Kidney (tissue), 14 donors: ENCODE data around the gene CAPRIN1. TPM values are rescaled to one million over a fixed set of nuclear protein-coding genes. Genes with fewer than 3 reads are reported as not detected.

Source experiments
- DNase-seq, 5 donors: peaks; one replicate each; pipeline ENCODE4 v3.0.0-alpha.2; 2013 to 2020
- FAIRE-seq: peaks from 2 replicates; lab custom pipeline; 2012; peaks lifted over from hg19 to GRCh38; lab: Jason Lieb, UNC
- H3K27ac ChIP-seq, 2 donors: one replicate each; pipeline ENCODE4 v1.7.0; 2013; ENCODE audit warnings: low read depth in 2 of 2, low read length in 2 of 2, inconsistent platforms in 1 of 2
- H3K27me3 ChIP-seq: one replicate; pipeline ENCODE4 v1.7.1; 2013; ENCODE audit warnings: low read length, inconsistent platforms; ENCODE audit not compliant: control insufficient read depth, insufficient read depth
- H3K36me3 ChIP-seq, 3 donors: one replicate each; pipeline versions ENCODE4 v1.7.0 to v1.7.1; 2013; ENCODE audit warnings: low read length in 3 of 3, control low read depth in 1 of 3, inconsistent platforms in 1 of 3; ENCODE audit not compliant: insufficient read depth in 3 of 3, control insufficient read depth in 2 of 3
- H3K4me1 ChIP-seq, 3 donors: one replicate each; pipeline versions ENCODE4 v1.7.0 to v1.7.1; 2013; ENCODE audit warnings: low read length in 3 of 3, inconsistent platforms in 1 of 3, low read depth in 1 of 3; ENCODE audit not compliant: control insufficient read depth in 2 of 3, insufficient read depth in 2 of 3
- H3K4me3 ChIP-seq, 3 donors: one replicate each; pipeline versions ENCODE4 v1.7.0 to v1.8.1; 2013; ENCODE audit warnings: low read length in 3 of 3, control low read depth in 1 of 3, inconsistent platforms in 1 of 3
- H3K9ac ChIP-seq, 3 donors: one replicate each; pipeline versions ENCODE4 v1.7.0 to v1.7.1; 2013; ENCODE audit warnings: low read length in 3 of 3, control low read depth in 1 of 3, inconsistent platforms in 1 of 3
- H3K9me3 ChIP-seq, 3 donors: one replicate each; pipeline versions ENCODE4 v1.7.0 to v1.7.1; 2013; ENCODE audit warnings: low read length in 3 of 3, control low read depth in 1 of 3, inconsistent platforms in 1 of 3; ENCODE audit not compliant: control insufficient read depth in 2 of 3, insufficient read depth in 1 of 3
- CTCF ChIP-seq: IDR thresholded peaks from 3 replicates; pipeline ENCODE4 v1.5.1; 2012; ENCODE audit warnings: mild to moderate bottlenecking, moderate library complexity, borderline replicate concordance; ENCODE audit not compliant: insufficient read depth; ENCODE audit errors: extremely low read depth
- intact Hi-C: fragments of 100-400 bp; cut with DNase I; formaldehyde crosslinking; loops from one replicate; pipeline ENCODE4 v1.11.1; 2022
- polyA plus RNA-seq: library from polyadenylated mRNA; stranded (reverse); fragments of 350-450 nt; fragmentation: Illumina TruSeq; extraction: RNeasy Lipid Tissue Mini Kit (QIAGEN cat#74804); gene quantifications from one replicate; pipeline ENCODE4 v1.2.3, GENCODE V29; 2014; ENCODE audit warnings: low read depth, low replicate concordance; ENCODE audit not compliant: insufficient read depth
- total RNA-seq: library from RNA; stranded (reverse); fragmentation: NEBNext Ultra II Directional; extraction: Animal tissue kit (Norgen Biotek cat#: 25700); gene quantifications from one replicate; pipeline ENCODE4 v1.2.1, GENCODE V29; 2021
- donor health status: control.
- donor health status: control.
- donor health status: control.
- donor health status: control.
- donor health status: control.
- donor health status: DM: yes; HTN: yes; CAD: no.
- donor health status: Normal renal cell carcinoma (clear cell type).

Gene CAPRIN1
- total and polyA plus RNA-seq, 2 donors from 2014 or later: 83.3 to 174 TPM

GRCh38 chr11:34147581-34147980, 96.0 kb downstream of the CAPRIN1 start:
- TF ChIP-seq CTCF: no peak
- Histone ChIP-seq H3K4me3 (no peak overlapping the region), H3K9me3 (no peaks in the 10 kb centered on the region), H3K4me1 (no peaks in the 10 kb centered on the region), H3K9ac (no peak overlapping the region), H3K27ac (no peak overlapping the region), H3K27me3 (no peaks in the 10 kb centered on the region), H3K36me3 (peaks cover 2 to 33% (median 27%) of the 10 kb centered on the region in 3 donors)
- intact Hi-C loops: no loop called here
- FAIRE-seq: no peak
- DNase-seq: peak in 1 of 5 donors; percentile 17

GRCh38 chr11:34148504-34149165, 97.1 kb downstream of the CAPRIN1 start:
- FAIRE-seq: no peak
- H3K27ac ChIP-seq: no peak overlapping the region

GRCh38 chr11:34149274-34149673, 97.7 kb downstream of the CAPRIN1 start:
- Histone ChIP-seq H3K4me3 (no peak overlapping the region), H3K4me1 (no peaks in the 10 kb centered on the region), H3K27ac (no peak overlapping the region), H3K9ac (no peak overlapping the region), H3K27me3 (no peaks in the 10 kb centered on the region), H3K9me3 (no peaks in the 10 kb centered on the region), H3K36me3 (peaks cover 2 to 23% (median 23%) of the 10 kb centered on the region in 3 donors)
- no peak for FAIRE-seq
- peak in 4 of 5 donors; percentile 28 to 49 (median 35) for DNase-seq
- intact Hi-C loops: no loop called here
- no peak for TF ChIP-seq CTCF

More at GRCh38 chr11:34148504-34149165, 97.1 kb downstream of the CAPRIN1 start:
- Histone ChIP-seq H3K27me3 (no peaks in the 10 kb centered on the region), H3K36me3 (peaks cover 2 to 26% (median 25%) of the 10 kb centered on the region in 3 donors), H3K4me1 (no peaks in the 10 kb centered on the region), H3K9me3 (no peaks in the 10 kb centered on the region), H3K9ac (no peak overlapping the region), H3K4me3 (no peak overlapping the region)
- intact Hi-C loops: no loop called here
- DNase-seq: peak; percentile 52 to 72 (median 63)
- TF ChIP-seq CTCF: no peak
